Raji (cell line): ENCODE results near the gene ZNF814.

Experiments used
- POLR2A ChIP-seq: IDR thresholded peaks from 2 replicates; pipeline ENCODE4 v1.6.1; 2011; ENCODE audit warnings: low read depth, low read length, control low read depth; ENCODE audit not compliant: insufficient read depth

Gene ZNF814

GRCh38 chr19:57888560-57889231 lies at the start of gene ZNF814:
Gene ZNF814, minus strand, starts transcription at chr19:57889037. Its CDS starts 235 bp downstream, at chr19:57888802.
- no peak for TF ChIP-seq POLR2A

- TF ChIP-seq POLR2A = no peak
Measured at GRCh38 chr19:57935731-57936130, 46.9 kb upstream of the ZNF814 start.

- no peak for TF ChIP-seq POLR2A
Measured at GRCh38 chr19:57934820-57935665, 46.2 kb upstream of the ZNF814 start, which contains the start of gene ZNF418. Gene ZNF418, minus strand, starts transcription at chr19:57935402. Its CDS starts 1,580 bp downstream, at chr19:57933822.

DNA sequence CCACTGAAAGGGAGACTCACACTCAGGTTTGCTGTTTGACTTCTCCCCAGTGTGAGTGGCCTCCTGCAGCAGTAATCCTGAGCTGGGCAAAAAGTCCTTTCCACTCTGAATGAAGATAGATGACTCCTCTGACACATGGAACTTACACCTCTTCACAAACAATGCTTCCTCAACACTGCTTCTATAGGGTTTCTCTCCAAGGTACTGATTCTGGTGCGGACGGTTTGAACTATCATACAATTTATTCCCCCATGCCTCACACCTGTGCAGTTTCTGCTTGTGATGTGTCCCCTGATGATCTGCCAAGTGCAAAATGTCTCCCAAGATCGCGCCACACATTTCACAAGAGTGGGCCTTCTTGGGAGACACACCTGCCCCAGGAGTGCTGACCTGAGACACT lies 38.8 kb upstream of the ZNF814 start:
- TF ChIP-seq POLR2A = no peak

DNA sequence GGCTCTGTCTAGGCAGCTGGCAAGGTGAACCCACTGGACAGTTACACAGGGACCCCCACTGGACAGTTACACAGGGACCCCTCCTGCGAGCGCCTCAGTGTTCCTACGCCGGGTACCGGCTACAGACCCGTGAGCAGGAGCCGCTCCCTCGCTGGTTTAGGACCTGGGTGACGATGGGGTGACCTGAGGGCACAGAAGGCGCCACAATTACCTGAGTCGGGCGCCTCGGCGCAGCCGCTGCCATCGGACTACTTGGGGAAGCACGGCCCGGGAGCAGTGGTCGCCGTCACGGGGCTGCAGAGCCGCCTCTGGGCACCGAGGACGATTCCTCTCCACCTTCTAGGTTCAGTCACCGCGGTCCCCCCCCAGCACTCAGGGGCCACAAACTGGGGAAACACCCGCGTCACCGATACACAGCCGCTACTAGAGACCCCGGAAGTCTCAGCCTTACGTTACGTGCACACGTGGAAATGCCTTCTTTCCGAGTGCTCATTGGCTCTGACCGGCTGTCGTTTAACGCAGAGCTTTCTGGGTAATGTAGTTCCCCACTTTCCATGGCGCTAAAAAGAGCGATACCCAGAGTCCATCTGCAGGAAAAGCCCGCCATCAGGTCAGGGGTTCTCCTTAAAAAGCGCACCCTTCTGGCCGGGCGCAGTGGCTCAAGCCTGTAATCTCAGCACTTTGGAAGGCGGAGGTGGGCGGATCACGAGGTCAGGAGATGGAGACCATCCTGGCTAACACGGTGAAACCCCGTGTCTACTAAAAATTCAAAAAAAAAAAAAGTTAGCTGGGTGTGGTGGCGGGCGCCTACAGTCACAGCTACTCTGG lies 27.5 kb upstream of the ZNF814 start, which contains the start of gene ZNF417:
Gene ZNF417, minus strand, starts transcription at position 425 of the 828 bp plus-strand sequence. Its CDS starts 181 bp downstream, at position 244.
- peak; percentile 63 for TF ChIP-seq POLR2A

GRCh38 chr19:57914531-57914930 lies 25.7 kb upstream of the ZNF814 start:
- no peak for TF ChIP-seq POLR2A

- no peak for TF ChIP-seq POLR2A
Measured at GRCh38 chr19:57907394-57907793, 18.6 kb upstream of the ZNF814 start.

DNA sequence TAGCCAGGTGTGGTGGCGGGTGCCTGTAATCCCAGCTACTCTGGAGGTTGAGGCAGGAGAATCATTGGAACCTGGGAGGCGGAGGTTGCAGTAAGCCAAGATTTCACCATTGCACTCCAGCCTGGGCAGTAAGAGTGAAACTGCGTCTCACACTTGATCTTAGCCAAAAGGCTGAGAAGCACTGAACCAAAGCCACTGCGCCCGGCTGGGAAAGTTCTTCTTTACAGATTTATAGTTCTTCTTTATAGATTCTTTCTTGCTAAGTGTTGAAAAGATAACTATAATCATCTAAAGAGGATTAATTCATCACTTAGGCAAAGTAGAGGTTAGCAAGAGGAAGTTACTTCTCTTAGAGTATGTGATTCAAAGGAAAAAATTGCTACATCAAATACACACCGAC lies 16.4 kb upstream of the ZNF814 start:
- TF ChIP-seq POLR2A = no peak

- no peak for TF ChIP-seq POLR2A
Measured at GRCh38 chr19:57903618-57904184, 14.9 kb upstream of the ZNF814 start.

DNA sequence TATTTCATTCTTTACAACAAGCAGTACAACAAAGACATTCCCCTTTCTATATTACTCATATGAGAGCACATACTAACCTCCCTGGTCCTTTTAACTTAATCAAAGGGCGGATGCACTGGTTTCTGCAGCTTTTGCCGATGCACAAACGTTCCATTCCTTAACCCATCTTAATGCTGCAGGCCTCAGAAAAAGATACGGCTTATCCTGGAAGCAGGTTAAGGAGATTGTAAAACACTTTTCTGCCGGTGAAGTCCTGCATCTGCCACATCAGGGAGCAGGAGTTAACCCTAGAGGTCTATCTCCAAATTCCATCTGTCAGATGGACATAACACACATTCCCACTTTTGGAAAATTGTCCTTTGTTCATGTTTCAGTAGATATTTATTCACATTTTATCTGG lies 11.5 kb upstream of the ZNF814 start:
- TF ChIP-seq POLR2A = no peak

DNA sequence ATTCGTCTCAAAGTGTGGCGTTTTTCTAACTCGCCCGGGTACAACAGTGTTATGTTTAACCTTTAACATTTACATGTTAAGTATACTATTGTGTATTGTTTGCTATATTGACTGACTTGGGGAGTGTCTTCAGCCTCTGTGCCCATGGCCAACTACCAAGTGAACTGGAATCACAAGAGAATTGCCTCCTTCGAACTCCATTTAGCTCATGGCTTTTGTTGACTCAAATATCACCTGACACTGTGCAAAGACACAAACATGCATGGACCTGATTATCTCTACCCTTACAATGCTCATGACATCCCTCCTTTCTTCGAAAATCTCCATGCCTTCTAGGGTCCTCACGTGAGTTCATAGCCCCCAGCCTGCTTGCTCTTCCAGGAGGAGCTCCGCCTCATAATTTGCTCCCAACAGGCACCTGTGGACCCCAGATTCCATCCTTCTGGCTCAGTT lies 704 bp downstream of the ZNF814 start:
- TF ChIP-seq POLR2A = no peak

DNA sequence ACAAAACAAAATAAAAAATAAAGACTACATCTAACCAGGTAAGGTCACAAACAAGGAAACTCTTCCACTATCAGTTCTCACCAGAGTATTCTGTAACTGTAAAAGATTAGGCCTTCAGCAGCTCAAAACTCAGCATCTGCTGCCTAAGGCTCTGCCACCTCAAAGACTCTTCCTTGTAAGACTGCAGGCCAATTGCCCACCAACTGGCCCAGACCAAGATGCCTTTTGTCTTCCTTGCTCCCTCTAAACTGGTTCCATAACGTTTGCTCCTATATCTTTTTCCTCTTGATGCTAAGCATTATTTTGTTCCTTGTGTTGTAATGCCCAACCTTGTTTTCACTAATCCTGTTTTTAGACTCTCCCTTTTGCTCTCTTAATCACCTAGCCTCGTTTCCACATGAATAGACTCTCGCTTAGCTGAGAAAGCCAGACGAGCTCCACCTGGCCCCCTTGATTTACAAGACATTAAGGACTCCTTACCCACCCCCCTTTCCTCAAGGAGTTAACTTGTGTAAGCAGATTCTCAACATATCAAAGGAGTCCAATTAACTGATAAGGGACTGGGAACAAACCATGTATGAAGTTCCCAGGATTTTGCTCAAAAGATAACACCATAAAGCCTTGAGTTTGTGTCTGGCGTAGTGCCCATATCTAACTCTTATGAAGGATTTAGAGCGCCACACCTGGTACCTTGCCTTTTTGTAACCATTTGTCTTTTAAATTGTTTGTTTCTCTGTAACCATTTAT lies 1.5 kb downstream of the ZNF814 start:
- TF ChIP-seq POLR2A = no peak

- TF ChIP-seq POLR2A = no peak
Measured at GRCh38 chr19:57886046-57886445, 2.8 kb downstream of the ZNF814 start.

DNA sequence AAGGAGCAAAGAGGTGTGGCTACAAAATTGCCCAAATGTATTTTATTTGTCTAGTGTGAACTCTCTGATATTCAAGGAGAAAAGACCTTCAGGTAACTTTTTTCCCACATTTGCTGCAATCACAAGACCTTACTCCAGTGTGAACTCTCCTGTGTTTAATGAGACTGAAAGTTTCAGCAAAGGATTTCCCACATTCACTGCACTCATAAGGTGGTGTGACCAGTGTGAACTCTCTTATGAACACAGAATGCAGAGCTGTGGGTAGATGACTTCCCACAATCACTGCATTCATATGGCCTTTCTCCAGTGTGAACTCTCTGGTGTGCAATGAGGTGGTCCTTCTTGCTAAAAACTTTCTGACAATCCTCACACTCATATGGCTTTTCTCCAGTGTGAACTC lies 16.4 kb downstream of the ZNF814 start:
- TF ChIP-seq POLR2A = no peak

DNA sequence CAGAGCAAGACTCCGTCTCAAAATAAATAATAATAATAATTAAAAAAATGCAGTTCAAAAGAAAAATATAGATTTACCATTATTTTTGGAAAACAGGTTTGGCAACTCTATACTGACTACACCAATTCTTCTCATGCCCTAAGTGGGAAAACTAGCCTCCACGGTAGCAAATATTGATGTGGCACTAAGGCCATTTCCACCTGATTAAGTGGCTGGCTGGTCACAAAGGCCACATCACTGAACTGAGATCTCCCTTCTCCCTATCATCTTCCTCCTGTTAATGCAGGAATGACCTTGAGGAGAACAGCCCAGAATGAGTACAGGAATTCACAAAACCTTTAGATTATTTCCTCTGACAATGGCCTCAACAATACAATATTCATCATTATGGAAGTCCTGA lies 18.6 kb downstream of the ZNF814 start:
- no peak for TF ChIP-seq POLR2A
